HepG2 (cell line): ENCODE results near the gene CCL27. TPM values are rescaled to one million over a fixed set of nuclear protein-coding genes. Genes with fewer than 3 reads are reported as not detected.

ENCODE experiments used
- CHD2 ChIP-seq: IDR thresholded peaks from 2 replicates; pipeline ENCODE4 v1.6.1; 2011; ENCODE audit warnings: low read depth, low read length, improper control_type of control experiment
- DR1 ChIP-seq: sonication (generic); formaldehyde crosslinking; IDR thresholded peaks from 2 replicates; pipeline ENCODE4 v1.8.0; 2021; ENCODE audit warnings: mild to moderate bottlenecking, missing genetic modification reagents, inconsistent platforms
- ESRRA ChIP-seq: sonication (generic); formaldehyde crosslinking; IDR thresholded peaks from 2 replicates; pipeline ENCODE4 v1.5.1; 2020; ENCODE audit warnings: mild to moderate bottlenecking, low read depth, missing genetic modification reagents
- ETV5 ChIP-seq: IDR thresholded peaks from 2 replicates; pipeline ENCODE4 v1.6.1; 2018; ENCODE audit warnings: missing biosample characterization, missing genetic modification reagents, inconsistent platforms, borderline replicate concordance
- GLMP ChIP-seq: sonication (generic); formaldehyde crosslinking; IDR thresholded peaks from 2 replicates; pipeline ENCODE4 v1.9.0; 2021; ENCODE audit warnings: missing genetic modification reagents, mild to moderate bottlenecking, borderline replicate concordance
- KDM6A ChIP-seq: IDR thresholded peaks from 2 replicates; pipeline ENCODE4 v1.6.1; 2016; ENCODE audit warnings: low read depth
- MIER3 ChIP-seq: IDR thresholded peaks from 2 replicates; pipeline ENCODE4 v1.6.1; 2016; ENCODE audit warnings: missing compliant biosample characterization, borderline replicate concordance
- NFE2L1 ChIP-seq: sonication (generic); formaldehyde crosslinking; IDR thresholded peaks from 2 replicates; pipeline ENCODE4 v1.4.0; 2020; ENCODE audit warnings: missing genetic modification reagents, mild to moderate bottlenecking, borderline replicate concordance
- NFE2L2 ChIP-seq: fragments of 150-350 bp; IDR thresholded peaks from 2 replicates; pipeline ENCODE4 v1.6.1; 2014; ENCODE audit warnings: low read length
- NFIC ChIP-seq: IDR thresholded peaks from 2 replicates; pipeline ENCODE4 v1.6.1; 2012; ENCODE audit warnings: mild to moderate bottlenecking, low read length, inconsistent platforms
- NONO ChIP-seq, 2 experiments: fragments of 450-650 bp in 1 of 2; sonication (generic) in 1 of 2; formaldehyde crosslinking in 1 of 2; IDR thresholded peaks in 1 of 2; conservative IDR thresholded peaks in 1 of 2; 2 replicates each; pipeline versions ENCODE4 v1.6.1 to v1.8.0; 2017 to 2022; ENCODE audit warnings: mild to moderate bottlenecking in 1 of 2, missing genetic modification reagents in 1 of 2, moderate library complexity in 1 of 2
- SRY ChIP-seq: sonication (generic); formaldehyde crosslinking; IDR thresholded peaks from 2 replicates; pipeline ENCODE4 v1.8.0; 2022; ENCODE audit warnings: mild to moderate bottlenecking, missing genetic modification reagents
- SYNCRIP ChIP-seq: fragments of 200-400 bp; formaldehyde crosslinking; IDR thresholded peaks from 2 replicates; pipeline ENCODE4 v1.6.1; 2018; ENCODE audit warnings: mild to moderate bottlenecking, low read depth, low read length; ENCODE audit not compliant: insufficient read depth
- TFE3 ChIP-seq: IDR thresholded peaks from 2 replicates; pipeline ENCODE4 v1.6.1; 2016
- THAP11 ChIP-seq: IDR thresholded peaks from 2 replicates; pipeline ENCODE4 v1.6.1; 2016; ENCODE audit warnings: missing biosample characterization, missing genetic modification reagents
- TOPORS ChIP-seq: sonication (generic); formaldehyde crosslinking; IDR thresholded peaks from 2 replicates; pipeline ENCODE4 v1.8.0; 2023; ENCODE audit warnings: mild to moderate bottlenecking, missing genetic modification reagents
- ZBTB2 ChIP-seq: sonication (generic); formaldehyde crosslinking; IDR thresholded peaks from 2 replicates; pipeline ENCODE4 v1.8.0; 2022; ENCODE audit warnings: low read depth, missing genetic modification reagents
- ZBTB7A ChIP-seq: sonication (generic); formaldehyde crosslinking; IDR thresholded peaks from 2 replicates; pipeline ENCODE4 v1.8.0; 2022; ENCODE audit warnings: mild to moderate bottlenecking, missing genetic modification reagents
- ZNF101 ChIP-seq: sonication (generic); formaldehyde crosslinking; IDR thresholded peaks from 2 replicates; pipeline ENCODE4 v1.4.0; 2020; ENCODE audit warnings: mild to moderate bottlenecking, low read depth, missing genetic modification reagents, borderline replicate concordance
- ZNF136 ChIP-seq: sonication (generic); formaldehyde crosslinking; IDR thresholded peaks from 2 replicates; pipeline ENCODE4 v1.8.1; 2022; ENCODE audit warnings: low read depth, mild to moderate bottlenecking, moderate library complexity, missing genetic modification reagents
- ZNF292 ChIP-seq: sonication (generic); formaldehyde crosslinking; IDR thresholded peaks from 2 replicates; pipeline ENCODE4 v1.8.1; 2022; ENCODE audit warnings: mild to moderate bottlenecking, low read depth, missing genetic modification reagents, borderline replicate concordance
- ZNF30 ChIP-seq: sonication (generic); formaldehyde crosslinking; IDR thresholded peaks from 2 replicates; pipeline ENCODE4 v1.5.0; 2020; ENCODE audit warnings: mild to moderate bottlenecking, missing genetic modification reagents
- ZNF615 ChIP-seq: sonication (generic); formaldehyde crosslinking; IDR thresholded peaks from 2 replicates; pipeline ENCODE4 v1.5.0; 2020; ENCODE audit warnings: mild to moderate bottlenecking, missing genetic modification reagents, borderline replicate concordance
- ZNF710 ChIP-seq: sonication (generic); formaldehyde crosslinking; IDR thresholded peaks from 2 replicates; pipeline ENCODE4 v1.5.0; 2020; ENCODE audit warnings: mild to moderate bottlenecking, missing genetic modification reagents, borderline replicate concordance
- polyA plus RNA-seq, 8 experiments: library from polyadenylated mRNA; depleted of rRNA in 3 of 8; stranded (reverse) in 7 of 8; unstranded in 1 of 8; fragments of >200 nt; fragmentation: Illumina TruSeq in 4 of 8; extraction: Trizol in 4 of 8; gene quantifications; 2 replicates each; pipeline versions ENCODE4 v1.2.1 to v1.2.3, GENCODE V29; 2011 to 2016; ENCODE audit warnings: low read depth in 4 of 8, missing spikeins in 1 of 8, mixed read lengths in 1 of 8; ENCODE audit not compliant: insufficient read depth in 1 of 8
- total RNA-seq, 5 experiments: library from RNA; depleted of rRNA; stranded (reverse); fragments of >200 nt; fragmentation: Illumina TruSeq; extraction: Trizol; gene quantifications; 2 replicates each; pipeline ENCODE4 v1.2.3, GENCODE V29; 2016; ENCODE audit warnings: low read depth in 1 of 5

Gene CCL27
- total and polyA plus RNA-seq, 2 of the 13 experiments (the other 11 are each of a cell fraction or from before 2014, with no cell fraction given) = not detected

DNA sequence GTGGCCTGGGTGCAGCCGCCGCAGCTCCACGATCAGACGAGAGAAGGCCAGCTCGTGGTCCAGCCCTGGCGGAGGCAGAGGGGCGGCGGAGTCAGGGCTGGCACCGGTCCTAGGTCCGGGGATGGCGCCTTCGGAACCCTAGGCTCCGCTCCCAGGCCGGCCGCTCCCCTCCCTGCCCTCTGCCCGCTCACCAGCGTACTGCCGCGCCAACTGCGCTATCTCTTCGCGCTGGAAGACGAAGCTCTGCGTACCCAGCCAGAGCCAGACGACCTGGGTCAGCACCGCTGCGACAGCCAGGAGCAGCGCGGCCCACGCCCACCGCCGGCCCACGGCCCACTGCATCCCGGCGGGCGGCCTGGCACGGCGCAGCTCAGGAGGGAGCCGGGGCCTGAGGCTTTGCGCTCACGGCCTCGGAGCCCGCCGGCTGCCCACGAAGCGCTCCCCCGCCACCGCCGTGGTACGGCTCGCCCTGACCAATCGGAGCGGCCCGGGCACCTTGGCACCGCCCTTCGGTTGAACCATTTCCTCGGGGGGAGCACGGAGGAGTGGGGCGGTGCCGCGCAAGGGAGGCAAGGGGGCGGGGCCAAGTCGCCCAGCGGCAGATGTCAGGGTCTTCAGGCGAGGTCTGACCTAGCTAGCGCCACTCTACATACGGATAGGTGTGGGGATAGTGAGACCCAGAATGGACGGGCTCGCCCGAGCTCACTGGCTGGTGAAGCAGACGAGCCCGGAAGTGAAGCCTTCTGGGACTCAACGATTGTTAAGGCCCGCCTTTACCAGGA, 24.9 kb downstream of the CCL27 start, which contains the start of gene SIGMAR1 (continued):
- peak; percentile 57 for TF ChIP-seq TFE3 (CRISPR knock-in tag)
- TF ChIP-seq NFE2L1 = no peak; the same call in 1 of the 2 replicates
- no peak for TF ChIP-seq NFE2L2
- no peak for TF ChIP-seq MIER3
- no peak; the same call in 1 of the 2 replicates for TF ChIP-seq ZNF136
- TF ChIP-seq DR1 (CRISPR knock-in tag) = peak; percentile 23; the same call in 1 of the 2 replicates
- no peak for TF ChIP-seq CHD2
- TF ChIP-seq ESRRA (CRISPR knock-in tag) = no peak; the same call in 1 of the 2 replicates
- TF ChIP-seq ZNF710 (CRISPR knock-in tag) = 0 out of 2 replicates have a peak, but pooled peaks have one; percentile 60
- 0 out of 2 replicates have a peak, but pooled peaks have one; percentile 51 for TF ChIP-seq ZBTB2 (CRISPR knock-in tag)
- peak; percentile 73 for TF ChIP-seq SRY (CRISPR knock-in tag)
- TF ChIP-seq GLMP (CRISPR knock-in tag) = no peak
- TF ChIP-seq KDM6A (CRISPR knock-in tag) = no peak
- no peak for TF ChIP-seq ZBTB7A (CRISPR knock-in tag)
- TF ChIP-seq ETV5 (CRISPR knock-in tag) = peak; percentile 55
- no peak for TF ChIP-seq ZNF615 (CRISPR knock-in tag)
- peak; percentile 93; the same call in 1 of the 2 replicates for TF ChIP-seq TOPORS (CRISPR knock-in tag)
- TF ChIP-seq ZNF30 (CRISPR knock-in tag) = no peak
- no peak for TF ChIP-seq ZNF292 (CRISPR knock-in tag)
- peak; percentile 83 for TF ChIP-seq THAP11 (CRISPR knock-in tag)
- TF ChIP-seq NONO (IDR thresholded peaks at IDR 0.05) = no peak
- TF ChIP-seq NONO (CRISPR knock-in tag; conservative IDR thresholded peaks at IDR 0.05) = peak; percentile 90
- no peak for TF ChIP-seq ZNF101 (CRISPR knock-in tag)
- no peak for TF ChIP-seq SYNCRIP
- no peak for TF ChIP-seq NFIC
